Activated CD8-positive, alpha-beta memory T cell treated with anti-CD3 and anti-CD28 coated beads for 1 hour (primary cell): ENCODE measurements around the gene INCENP.

Source experiments
- DNase-seq, 2 donors: peaks; one replicate each; pipeline ENCODE4 v3.0.0-alpha.2; 2020; ENCODE audit warnings: low read depth in 1 of 2; ENCODE audit errors: extremely low read depth in 1 of 2

The INCENP gene

DNA sequence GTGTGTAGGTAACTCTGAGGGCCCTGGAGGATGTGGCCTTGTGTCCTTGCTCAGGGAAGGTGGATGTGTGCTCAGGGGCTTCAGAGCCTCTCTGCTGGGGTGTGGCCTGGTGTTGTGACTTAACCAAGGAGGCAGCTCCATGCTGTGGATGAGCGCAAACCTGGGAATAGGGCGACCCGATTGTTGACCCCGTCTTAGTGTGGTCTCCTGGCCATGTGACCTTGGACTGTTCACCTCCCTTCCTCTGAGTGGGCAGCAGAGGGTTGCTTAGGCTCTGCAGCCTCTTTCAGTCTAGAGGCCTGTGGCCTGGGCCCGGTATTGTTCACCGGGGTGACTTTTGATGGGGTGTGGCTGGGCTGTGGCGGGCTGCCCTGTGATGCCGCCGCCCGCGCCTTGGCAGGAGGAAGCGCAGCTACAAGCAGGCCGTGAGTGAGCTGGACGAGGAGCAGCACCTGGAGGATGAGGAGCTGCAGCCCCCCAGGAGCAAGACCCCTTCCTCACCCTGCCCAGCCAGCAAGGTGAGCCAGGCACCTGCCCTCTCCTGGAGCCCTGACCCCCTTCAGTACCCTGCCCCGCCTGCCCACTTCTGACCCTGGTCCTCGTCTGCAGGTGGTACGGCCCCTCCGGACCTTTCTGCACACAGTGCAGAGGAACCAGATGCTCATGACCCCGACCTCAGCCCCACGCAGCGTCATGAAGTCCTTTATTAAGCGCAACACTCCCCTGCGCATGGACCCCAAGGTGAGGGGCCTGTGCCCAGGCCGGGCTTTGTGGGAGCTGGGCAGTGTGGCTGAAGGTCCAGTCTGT is 16.7 kb downstream of the INCENP start:
- DNase-seq = no peak

DNA sequence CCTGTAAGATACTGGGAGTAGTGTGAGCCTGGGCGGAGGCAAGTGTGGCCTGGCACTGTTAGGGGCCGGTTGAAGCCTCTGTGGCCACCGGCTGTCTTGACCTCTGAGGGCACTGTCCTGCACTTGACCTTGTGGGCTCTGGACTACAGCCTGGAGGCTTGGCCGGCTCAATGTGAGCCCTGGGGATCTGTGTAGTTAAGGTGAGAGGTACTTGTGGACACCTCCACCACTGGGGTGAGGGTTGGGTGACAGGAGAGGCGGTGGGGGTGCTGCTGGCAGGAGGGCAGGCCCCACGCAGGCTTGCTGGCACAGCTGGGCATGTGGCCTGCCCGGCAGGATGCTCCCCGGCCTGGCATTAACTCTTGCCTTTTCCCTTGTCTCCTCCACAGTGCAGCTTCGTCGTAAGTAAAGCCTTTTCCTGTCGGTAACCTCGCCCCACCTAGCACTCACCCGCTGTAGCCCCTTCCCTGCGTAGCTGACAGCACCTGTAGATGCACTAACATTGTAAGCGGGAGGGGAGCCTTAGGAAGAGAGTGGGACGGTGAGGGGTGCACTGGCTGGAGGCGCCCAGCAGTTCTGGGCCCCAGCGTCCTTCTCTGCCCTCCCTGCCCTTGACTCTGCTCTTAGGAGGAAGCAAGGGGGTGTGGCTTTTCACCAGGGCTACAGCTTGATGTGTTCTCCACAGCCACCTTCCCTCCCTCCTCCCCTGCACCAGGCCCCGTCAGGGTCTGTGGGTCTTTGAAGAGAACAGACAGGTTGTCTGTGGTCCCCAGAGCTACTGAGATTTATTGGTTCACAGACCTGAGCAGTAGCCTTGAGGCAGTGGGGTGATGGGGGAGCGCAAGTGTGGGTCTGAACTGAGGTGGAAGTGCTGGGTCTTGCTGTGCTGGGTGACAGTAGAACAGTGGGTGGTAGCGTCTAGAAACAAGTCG is 17.6 kb downstream of the INCENP start:
- DNase-seq = no peak

DNA sequence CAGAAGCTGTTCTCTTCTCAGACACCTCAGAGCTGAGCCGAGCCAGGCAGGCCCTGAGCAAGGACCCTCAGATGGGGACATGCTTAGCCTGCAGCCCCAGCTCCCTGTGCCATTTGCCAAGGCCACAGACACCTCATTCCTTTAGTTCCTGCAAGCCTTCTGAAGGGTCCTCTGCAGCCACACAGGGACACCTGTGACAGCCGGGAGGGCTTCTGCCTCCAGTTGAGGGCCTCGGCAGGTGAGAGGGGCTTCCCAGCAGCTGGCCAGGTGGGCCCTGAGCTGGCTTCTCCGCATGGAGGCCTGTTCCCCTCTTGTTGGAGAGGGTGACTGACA is 18.2 kb downstream of the INCENP start:
- DNase-seq = no peak

DNA sequence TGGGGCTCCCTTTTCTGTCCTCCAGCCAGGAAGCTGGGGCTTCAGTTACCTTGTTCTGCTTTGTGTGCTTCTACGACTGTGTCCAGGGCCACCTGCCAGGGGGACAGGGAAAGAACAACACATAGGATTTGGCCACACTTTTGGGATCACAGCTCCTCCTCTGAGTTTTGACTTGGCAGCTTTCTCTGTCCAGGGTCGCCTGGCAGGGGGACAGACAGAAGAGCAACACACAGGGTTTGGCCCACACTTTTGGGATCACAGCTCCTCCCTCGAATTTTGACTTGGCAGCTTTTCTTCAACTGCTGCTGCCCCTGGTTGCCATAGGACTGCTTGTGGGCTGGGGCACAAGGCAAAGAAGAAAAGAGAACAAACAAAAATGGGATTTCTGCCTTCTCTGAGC is 19.1 kb downstream of the INCENP start:
- DNase-seq = no peak

DNA sequence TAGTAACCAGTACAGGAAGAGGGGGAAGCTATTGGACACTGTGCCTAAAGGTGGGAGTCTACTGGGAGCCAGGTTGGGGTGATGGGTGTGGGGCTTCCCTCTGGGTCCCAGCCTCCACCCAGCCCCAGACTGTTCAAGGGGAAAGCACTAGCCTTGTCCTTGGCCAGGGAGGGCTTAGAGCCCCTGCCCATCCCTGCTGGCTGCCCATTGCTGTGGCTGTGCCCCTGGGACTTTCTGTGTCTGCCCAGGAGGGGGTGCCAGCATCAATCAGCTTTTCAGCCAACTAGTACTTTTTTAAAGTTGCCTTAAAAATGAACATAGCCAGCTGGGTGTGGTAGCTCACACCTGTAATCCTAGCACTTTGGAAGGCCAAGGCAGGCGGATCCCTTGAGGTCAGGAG is 19.9 kb downstream of the INCENP start:
- no peak for DNase-seq

DNA sequence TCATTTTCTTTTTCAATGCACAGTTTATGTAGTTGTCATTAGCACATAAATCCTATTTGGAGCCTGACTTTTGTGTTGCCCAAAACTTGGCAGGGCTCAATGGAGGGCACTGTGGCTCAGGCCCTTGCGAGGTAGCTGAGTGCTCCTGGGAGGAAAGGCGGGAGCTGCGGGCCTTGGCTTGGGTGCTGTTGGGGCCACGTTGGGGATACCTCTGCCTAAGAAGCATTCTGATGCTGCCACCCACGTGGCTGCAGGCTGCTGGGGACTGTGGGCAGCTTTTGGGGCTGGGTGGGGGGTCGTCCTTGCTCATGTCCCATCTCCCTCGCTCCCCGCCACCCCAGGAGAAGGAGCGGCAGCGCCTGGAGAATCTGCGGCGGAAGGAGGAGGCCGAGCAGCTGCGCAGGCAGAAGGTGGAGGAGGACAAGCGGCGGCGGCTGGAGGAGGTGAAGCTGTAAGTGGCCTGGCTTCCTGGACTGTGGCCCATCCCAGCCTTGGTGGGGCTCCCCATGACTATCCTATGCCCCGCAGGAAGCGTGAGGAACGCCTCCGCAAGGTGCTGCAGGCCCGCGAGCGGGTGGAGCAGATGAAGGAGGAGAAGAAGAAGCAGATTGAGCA is 20.9 kb downstream of the INCENP start:
- no peak for DNase-seq

DNA sequence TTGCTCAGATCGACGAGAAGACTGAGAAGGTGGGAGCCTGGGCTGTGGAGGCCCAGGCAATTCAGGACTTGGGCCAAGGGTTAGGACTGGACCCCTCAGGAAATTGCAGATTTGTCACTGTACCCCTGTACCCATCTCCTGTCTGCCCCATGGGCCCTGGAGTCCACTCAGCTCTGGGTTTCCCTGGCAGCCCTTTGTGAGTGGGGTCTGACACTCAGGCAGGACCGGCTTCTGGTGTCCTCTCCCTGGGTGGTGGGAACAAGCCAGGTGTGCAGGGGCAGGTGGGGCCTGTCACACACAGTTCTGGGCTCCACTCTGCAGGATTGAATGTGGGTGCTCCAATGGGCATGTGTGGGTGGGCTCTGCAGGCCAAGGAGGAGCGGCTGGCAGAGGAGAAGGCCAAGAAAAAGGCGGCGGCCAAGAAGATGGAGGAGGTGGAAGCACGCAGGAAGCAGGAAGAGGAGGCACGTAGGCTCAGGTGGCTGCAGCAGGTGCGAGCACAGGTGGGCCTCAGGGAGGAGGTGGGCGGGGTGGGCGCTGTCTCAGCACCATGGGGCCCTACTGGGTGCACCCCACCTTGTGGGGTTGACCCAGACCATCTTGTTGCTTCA is 21.6 kb downstream of the INCENP start:
- DNase-seq = no peak

DNA sequence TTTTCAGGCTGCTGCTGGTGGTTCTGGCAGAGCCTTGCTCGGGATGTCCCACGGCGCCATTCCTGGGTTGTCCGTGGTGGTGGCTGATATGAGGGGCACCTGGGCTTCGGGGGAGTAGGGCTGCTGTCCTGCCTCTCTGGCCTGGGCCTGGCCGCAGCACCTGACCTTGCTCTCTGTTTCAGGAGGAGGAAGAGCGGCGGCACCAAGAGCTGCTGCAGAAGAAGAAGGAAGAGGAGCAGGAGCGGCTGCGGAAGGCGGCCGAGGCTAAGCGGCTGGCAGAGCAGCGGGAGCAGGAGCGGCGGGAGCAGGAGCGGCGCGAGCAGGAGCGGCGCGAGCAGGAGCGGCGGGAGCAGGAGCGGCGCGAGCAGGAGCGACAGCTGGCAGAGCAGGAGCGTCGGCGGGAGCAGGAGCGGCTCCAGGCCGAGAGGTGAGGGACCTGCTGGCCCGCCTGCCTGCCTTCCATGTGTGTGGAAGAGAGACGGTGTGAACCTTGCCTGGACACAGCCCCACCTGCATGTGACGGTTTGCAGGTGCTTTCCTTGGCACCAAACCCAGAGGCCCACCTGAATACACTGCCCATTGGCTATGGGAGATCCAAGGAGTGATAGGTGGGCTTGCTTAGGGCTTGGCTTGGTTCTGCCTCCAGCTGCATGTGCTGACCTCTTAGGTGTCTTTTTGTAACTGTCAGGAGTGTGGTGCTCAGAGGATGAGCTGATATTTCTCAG is 22.8 kb downstream of the INCENP start:
- no peak for DNase-seq

DNA sequence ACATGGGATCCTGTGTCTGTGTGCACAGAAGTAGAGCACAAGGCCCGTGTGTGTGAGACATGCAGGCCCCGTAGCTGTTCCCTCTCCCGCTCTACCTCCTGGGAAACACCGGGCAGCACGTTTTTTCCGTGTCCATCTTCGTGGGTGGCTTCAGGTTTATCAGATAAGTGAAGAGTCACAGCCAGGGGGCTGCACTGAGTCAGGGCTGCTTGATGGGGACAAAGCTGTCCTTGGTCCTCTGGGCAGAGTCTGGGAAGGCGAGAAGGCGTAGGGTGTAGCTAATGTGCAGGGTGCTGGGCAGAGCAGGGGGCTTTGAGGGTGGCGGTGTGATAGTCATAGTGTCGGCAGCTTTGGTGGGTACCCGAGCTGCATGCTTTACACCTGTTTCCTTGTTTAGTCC is 23.7 kb downstream of the INCENP start:
- DNase-seq = no peak

DNA sequence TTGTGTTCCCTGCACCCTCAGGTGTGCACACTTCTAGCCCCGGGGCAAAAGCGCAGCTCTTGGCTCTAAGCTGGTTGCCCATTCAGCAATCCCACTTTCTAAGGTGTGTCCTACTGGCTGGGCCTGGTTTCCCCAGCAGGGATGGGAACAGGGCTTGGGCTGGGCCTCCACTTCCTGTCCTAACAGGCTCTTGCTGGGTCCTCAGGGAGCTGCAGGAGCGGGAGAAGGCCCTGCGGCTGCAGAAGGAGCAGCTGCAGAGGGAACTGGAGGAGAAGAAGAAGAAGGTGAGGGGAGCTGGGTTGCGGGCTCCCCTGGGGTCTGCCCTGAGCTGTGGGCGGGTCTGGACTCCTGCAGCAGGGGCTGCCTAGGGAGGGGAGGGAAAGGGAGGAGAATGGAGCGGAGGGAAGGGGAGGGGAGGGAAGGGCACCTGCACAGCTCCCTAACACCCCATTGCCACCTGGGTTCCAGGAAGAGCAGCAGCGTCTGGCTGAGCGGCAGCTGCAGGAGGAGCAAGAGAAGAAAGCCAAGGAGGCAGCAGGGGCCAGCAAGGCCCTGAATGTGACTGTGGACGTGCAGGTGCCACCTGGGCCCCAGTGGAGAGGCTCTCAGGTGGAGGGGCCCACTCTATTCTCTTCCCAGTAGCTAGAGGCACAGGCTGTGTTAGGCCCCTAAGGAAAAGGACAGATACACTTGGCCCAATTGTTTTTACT is 24.6 kb downstream of the INCENP start:
- no peak for DNase-seq

DNA sequence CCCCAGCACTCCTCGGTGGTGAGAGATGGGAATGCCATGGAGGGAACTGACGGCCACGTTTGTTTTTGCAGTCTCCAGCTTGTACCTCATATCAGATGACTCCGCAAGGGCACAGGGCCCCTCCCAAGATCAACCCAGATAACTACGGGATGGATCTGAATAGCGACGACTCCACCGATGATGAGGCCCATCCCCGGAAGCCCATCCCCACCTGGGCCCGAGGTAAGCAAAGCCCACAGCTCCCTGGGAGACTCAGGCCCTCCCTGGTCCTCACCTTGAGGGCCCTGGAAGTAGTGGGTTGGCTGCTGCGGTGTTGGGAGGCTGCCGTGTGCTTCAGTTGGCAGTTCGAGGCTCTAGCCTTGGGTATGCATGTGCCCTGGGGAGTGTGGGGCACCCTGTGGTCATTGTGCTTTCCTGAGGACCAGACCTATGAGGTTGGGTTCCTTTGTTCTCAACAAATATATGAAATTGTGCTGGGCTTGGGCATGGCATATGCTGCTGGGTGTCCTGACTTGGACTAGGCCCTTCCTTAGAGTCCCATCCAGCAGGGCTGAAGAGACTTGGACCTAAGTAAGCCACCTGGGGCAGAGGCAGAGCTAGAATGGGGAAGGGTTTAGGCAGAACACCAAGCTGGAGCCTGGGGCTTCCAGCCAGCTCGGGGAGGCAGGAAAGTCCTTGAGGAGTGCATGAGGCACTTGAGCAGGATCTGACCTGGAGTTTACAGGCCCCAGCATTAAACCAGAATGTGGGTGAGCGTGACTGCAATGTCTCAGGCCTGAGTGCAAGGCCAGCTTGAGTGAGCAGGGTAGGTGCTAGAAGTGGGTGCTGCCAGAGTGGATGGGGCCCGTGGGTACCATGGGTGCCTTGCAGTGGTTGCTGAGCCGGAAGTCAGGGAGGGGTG is 26.4 kb downstream of the INCENP start:
- no peak for DNase-seq

DNA sequence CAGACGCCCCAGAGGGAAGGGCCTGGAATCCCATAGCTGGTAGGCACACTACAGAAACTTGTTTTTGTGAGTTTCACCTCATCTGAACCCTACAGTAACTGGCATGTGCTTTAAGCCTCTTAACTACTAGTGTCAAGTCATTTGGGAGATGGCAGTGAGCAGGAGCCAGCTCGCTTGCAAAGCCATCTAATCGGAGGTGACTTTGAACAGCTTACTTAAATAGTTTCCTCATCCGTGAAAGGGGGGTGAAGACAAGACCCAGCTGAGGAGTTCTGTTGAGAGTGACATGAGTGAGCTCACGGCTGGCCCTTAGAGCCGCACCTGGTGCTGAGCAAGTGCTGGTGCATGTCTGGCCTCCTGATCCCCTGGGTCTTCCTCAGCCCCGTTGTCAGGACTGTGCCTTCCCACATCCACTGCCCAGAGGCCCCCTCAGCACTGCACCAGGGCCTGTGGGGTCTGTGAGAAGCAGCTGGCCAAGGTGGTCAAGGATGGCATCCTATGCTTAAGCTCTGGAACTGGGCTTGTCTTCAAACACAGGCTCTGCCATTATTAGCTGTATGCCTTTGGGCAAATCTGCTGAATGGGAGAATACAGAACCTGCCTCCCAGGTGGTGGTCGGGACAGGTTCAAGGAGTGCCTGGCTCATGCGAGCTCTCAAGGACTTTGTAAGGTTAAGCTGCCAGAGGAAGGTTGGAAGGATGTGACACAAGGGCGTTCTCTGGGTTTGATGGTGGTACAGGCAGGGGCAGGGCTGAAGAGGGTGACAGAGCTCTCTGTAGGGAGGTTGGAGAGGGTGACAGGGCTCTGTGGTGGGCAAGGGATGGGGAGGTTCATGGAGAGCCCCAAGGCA is 27.3 kb downstream of the INCENP start:
- DNase-seq = no peak

DNA sequence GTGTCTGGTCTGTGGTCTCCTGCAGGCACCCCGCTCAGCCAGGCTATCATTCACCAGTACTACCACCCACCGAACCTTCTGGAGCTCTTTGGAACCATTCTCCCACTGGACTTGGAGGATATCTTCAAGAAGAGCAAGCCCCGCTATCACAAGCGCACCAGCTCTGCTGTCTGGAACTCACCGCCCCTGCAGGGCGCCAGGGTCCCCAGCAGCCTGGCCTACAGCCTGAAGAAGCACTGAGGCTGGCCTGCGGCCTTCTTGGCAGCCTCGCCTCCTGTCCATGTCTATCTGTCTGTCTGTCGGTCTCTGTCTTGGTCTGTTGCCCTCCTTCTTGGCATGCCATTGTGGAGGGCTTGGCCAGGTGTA is 27.9 kb downstream of the INCENP start:
- DNase-seq = no peak

DNA sequence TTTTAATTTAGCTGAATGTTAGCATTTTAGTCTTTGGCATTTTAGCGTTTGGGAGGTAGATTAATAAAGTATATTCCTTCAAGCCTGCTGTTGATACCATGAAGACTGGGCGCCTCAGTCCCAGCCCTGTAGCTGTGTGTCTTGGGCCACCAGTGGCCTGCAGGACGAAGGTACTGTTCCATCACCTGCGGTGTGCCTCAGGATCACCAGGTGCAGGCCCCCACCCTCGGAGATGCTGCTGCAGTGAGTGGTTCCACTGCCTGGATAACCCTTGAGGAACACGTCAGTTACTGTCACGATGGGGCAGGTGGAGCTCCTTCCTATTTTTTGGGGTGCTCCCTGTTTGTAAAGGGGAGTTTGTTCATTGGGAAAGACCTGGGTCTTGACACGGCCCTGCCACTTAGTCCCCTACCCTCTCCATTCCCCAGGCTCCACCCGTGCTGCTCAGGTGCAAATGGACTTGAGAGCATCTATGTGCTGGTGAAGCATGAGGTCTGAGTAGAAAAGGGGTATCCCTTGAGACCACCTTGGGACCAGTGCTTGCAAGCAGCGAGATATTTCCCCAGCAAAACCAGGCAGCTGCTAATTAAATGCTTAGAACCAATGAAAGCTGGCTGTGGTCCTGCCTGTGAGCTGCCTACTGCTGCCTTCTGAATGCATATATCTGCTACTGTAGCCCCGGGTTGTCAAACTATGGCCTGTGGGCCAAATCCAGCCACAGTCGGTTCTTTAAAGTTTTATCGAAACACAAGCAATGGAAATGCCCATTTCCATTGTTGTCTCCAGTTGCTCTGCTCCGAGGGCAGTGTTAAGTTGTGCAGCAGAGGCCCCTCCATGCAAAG is 28.7 kb downstream of the INCENP start:
- no peak for DNase-seq

DNA sequence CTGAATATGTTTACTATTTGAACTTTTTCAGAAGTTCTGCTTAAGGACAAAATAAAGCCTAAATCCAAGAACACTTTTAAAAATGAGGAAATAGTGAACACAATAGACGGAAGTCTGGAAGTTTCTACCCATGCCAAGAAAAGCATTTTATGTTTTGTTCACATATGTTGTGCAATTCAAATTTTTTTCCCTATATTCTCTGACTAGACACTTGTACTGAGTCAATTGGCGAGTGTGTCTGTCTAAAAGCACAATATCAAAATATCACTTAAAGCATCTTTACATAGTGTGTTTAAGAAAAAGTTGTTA is 29.2 kb downstream of the INCENP start:
- DNase-seq = no peak

DNA sequence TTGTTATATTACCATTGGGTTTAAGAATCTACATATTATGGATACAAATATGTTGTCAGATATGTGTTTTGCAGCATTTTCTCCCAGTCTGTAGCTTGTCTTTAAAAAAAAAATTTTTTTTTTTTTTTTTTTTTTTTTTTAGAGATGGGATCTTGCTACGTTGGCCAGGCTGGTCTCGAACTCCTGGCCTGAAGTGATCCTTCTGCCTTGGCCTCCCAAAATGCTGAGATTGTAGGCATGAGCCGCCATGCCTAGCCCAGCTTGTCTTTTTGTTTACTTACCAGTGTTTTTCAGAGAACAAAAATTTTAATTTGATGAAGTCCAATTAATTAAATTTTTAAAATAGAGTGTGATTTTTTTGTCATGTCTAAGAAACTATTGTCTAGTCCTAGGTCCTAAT is 29.8 kb downstream of the INCENP start:
- no peak for DNase-seq

DNA sequence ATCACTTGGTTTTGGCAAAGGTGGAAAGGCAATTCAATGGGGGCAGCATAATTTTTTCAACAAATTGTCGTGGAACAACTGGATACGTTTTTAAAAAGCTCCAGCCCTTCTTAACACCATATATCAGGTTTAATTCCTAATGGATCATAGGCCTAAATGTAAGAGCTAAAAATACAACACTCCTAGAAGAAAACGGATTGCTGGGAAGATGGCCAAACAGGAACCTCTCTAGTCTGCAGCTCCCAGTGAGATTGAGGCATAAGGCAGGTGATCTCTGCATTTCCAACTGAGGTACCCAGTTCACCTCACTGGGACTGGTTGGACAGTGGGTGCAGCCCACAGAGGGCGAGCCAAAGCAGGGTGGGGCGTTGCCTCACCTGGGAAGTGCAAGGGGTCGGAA is 33.8 kb downstream of the INCENP start:
- DNase-seq = no peak

DNA sequence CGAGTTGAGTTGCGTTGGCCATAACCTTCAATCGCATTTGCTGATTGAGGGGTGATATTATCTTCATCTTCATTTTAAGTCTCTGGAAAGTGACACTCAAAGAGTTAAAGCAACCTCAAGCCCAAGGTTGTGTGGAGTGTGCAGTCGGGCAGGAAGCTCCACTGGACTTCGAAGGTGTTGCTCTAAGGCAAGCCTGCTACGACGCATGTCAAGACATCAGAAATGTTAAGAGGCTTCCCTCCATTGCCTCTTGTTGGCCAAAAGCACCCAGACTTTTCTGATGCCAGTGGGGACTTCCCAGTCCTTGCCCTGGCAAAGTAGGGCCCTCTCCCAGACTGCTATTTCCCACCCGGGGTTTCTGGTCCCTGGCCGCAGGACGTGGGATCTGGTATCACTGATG is 42.6 kb downstream of the INCENP start:
- DNase-seq = no peak
